WTC11 (cell line): ENCODE results near the gene PDLIM1. TPM values are rescaled to one million over a fixed set of nuclear protein-coding genes. Genes with fewer than 3 reads are reported as not detected.

Experiments
- ATAC-seq: fragments of 200-7000 bp; cut with Tn5 transposase; 2 replicates; pipeline ENCODE4 v1.10.0; 2021; ENCODE audit warnings: mild to moderate bottlenecking, moderate library complexity
- CTCF ChIA-PET: fragments of 300-600 bp; sonication (Branson Sonifier 250); formaldehyde crosslinking; loops from one replicate; lab custom pipeline; 2021; ENCODE audit warnings: antibody characterized with exemption; lab: Charles Lee
- POLR2A ChIA-PET: fragments of 350-600 bp; sonication (Branson Sonifier 250); formaldehyde crosslinking; loops from one replicate; lab custom pipeline; 2021; ENCODE audit warnings: antibody characterized with exemption; lab: Charles Lee
- DNase-seq: peaks from one replicate; pipeline ENCODE4 v3.0.0; 2021; ENCODE audit warnings: low spot score
- H3K27ac Mint-ChIP-seq: 2 replicates; pipeline ENCODE4 v1.8.0; 2021; ENCODE audit warnings: mixed read lengths
- H3K27me3 Mint-ChIP-seq: 2 replicates; pipeline ENCODE4 v1.8.0; 2021; ENCODE audit warnings: low read depth, mild to moderate bottlenecking, moderate library complexity, mixed read lengths
- H3K36me3 Mint-ChIP-seq: 2 replicates; pipeline ENCODE4 v1.8.0; 2021; ENCODE audit warnings: mixed read lengths
- H3K4me1 Mint-ChIP-seq: 2 replicates; pipeline ENCODE4 v1.8.0; 2022; ENCODE audit warnings: mixed read lengths
- H3K4me3 Mint-ChIP-seq: 2 replicates; pipeline ENCODE4 v1.8.0; 2021; ENCODE audit warnings: mild to moderate bottlenecking, moderate library complexity, mixed read lengths
- H3K9me3 Mint-ChIP-seq: 2 replicates; pipeline ENCODE4 v1.8.0; 2021; ENCODE audit warnings: mixed read lengths
- CREB1 ChIP-seq: sonication (generic); formaldehyde crosslinking; IDR thresholded peaks from 2 replicates; pipeline ENCODE4 v1.8.0; 2023; ENCODE audit warnings: mild to moderate bottlenecking, missing genetic modification reagents
- ESRRA ChIP-seq: sonication (generic); formaldehyde crosslinking; IDR thresholded peaks from 2 replicates; pipeline ENCODE4 v1.8.1; 2022; ENCODE audit warnings: mild to moderate bottlenecking, missing genetic modification reagents, borderline replicate concordance
- HMGA2 ChIP-seq: fragments of 250-450 bp; sonication (Bioruptor Pico); IDR thresholded peaks from 2 replicates; pipeline ENCODE4 v1.4.0; 2021; ENCODE audit warnings: mild to moderate bottlenecking, moderate library complexity
- NFE2L1 ChIP-seq: sonication (generic); formaldehyde crosslinking; IDR thresholded peaks from 2 replicates; pipeline ENCODE4 v1.8.1; 2023; ENCODE audit warnings: missing genetic modification reagents
- OVOL2 ChIP-seq: fragments of 250-450 bp; sonication (Bioruptor Pico); IDR thresholded peaks from 2 replicates; pipeline ENCODE4 v1.9.0; 2021; ENCODE audit warnings: mild to moderate bottlenecking, borderline replicate concordance
- PRRX2 ChIP-seq: fragments of 250-450 bp; sonication (Bioruptor Pico); IDR thresholded peaks from 2 replicates; pipeline ENCODE4 v1.8.0; 2021; ENCODE audit warnings: mild to moderate bottlenecking
- RORB ChIP-seq: fragments of 250-450 bp; sonication (Bioruptor Pico); IDR thresholded peaks from 2 replicates; pipeline ENCODE4 v1.9.0; 2021; ENCODE audit warnings: mild to moderate bottlenecking
- ZNF121 ChIP-seq: sonication (generic); formaldehyde crosslinking; IDR thresholded peaks from 2 replicates; pipeline ENCODE4 v1.8.0; 2023; ENCODE audit warnings: missing genetic modification reagents
- ZNF396 ChIP-seq: fragments of 250-450 bp; sonication (Bioruptor Pico); IDR thresholded peaks from 2 replicates; pipeline ENCODE4 v1.8.0; 2021; ENCODE audit warnings: mild to moderate bottlenecking, moderate library complexity, borderline replicate concordance
- total RNA-seq: library from RNA; stranded (reverse); gene quantifications from 3 replicates; pipeline ENCODE4 v1.2.3, GENCODE V29; 2021
- TF ChIP-seq, protein P1 (sequence below): sonication (generic); formaldehyde crosslinking; IDR thresholded peaks from 2 replicates; pipeline ENCODE4 v1.8.0; 2022; ENCODE audit warnings: missing genetic modification reagents
- TF ChIP-seq, protein P2 (sequence below): sonication (generic); formaldehyde crosslinking; IDR thresholded peaks from 2 replicates; pipeline ENCODE4 v1.8.1; 2022; ENCODE audit warnings: mild to moderate bottlenecking, moderate library complexity, missing genetic modification reagents
- TF ChIP-seq, protein P3 (sequence below): sonication (generic); formaldehyde crosslinking; IDR thresholded peaks from 2 replicates; pipeline ENCODE4 v1.8.1; 2023; ENCODE audit warnings: mild to moderate bottlenecking, moderate library complexity, missing genetic modification reagents
- TF ChIP-seq, protein P4 (sequence below): fragments of 250-450 bp; sonication (Bioruptor Pico); IDR thresholded peaks from 2 replicates; pipeline ENCODE4 v1.9.0; 2021; ENCODE audit warnings: mild to moderate bottlenecking, borderline replicate concordance
- TF ChIP-seq, protein P5 (sequence below): fragments of 250-450 bp; sonication (Bioruptor Pico); IDR thresholded peaks from 2 replicates; pipeline ENCODE4 v1.9.0; 2021; ENCODE audit warnings: mild to moderate bottlenecking
- TF ChIP-seq, protein P6 (sequence below): sonication (generic); formaldehyde crosslinking; IDR thresholded peaks from 2 replicates; pipeline ENCODE4 v1.8.0; 2023; ENCODE audit warnings: mild to moderate bottlenecking, missing genetic modification reagents

The PDLIM1 gene
- total RNA-seq, 1 experiment from 2014 or later: 223 TPM

DNA sequence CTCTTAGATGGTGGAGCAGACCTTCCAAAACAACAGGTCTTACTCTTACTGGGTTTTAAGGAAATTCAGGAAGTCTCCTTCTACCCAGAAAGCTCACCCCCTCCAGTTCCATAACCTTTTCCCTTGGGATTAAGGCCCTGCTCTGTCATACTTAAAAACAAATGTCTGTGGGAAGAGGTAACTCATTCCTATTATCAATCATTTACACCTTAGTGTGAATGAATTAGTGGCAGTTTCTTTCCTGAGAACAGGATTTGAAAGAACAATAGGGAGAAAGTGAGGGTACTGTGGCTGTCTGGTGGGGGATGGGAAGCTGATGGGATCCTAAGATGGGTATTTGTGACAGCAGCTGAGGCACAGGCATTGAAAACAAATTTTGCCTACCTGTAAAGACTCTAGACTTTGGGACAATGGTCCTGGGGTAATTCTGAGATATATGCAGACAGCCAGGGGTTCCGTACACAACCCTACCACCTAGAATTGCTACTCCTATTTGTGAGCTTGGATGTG is 22.2 kb upstream of the PDLIM1 start:
- POLR2A ChIA-PET: no interaction called here
- CTCF ChIA-PET: interaction anchor here (0.8 to 1.3 kb wide), 3 partner anchors 66 to 381 kb away, joined by 3 to 4 read pairs (median 3); partner anchors contain the start of gene TCTN3
- Mint-ChIP-seq H3K9me3 (no peaks in the 10 kb centered on the region), H3K27ac (peak overlapping the region; percentile 72; the same call in 1 of the 2 replicates), H3K36me3 (0 out of 2 replicates have a peak, but pooled peaks cover under 1% of the 10 kb centered on the region), H3K4me3 (no peak overlapping the region), H3K4me1 (peaks cover 62% of the 10 kb centered on the region), H3K27me3 (no peaks in the 10 kb centered on the region; the same call in 1 of the 2 replicates)
- ATAC-seq: peak; percentile 41
- no peak for DNase-seq
- TF ChIP-seq NFE2L1 (CRISPR knock-in tag) (no peak), RORB (no peak)
- TF ChIP-seq, protein P1, sequence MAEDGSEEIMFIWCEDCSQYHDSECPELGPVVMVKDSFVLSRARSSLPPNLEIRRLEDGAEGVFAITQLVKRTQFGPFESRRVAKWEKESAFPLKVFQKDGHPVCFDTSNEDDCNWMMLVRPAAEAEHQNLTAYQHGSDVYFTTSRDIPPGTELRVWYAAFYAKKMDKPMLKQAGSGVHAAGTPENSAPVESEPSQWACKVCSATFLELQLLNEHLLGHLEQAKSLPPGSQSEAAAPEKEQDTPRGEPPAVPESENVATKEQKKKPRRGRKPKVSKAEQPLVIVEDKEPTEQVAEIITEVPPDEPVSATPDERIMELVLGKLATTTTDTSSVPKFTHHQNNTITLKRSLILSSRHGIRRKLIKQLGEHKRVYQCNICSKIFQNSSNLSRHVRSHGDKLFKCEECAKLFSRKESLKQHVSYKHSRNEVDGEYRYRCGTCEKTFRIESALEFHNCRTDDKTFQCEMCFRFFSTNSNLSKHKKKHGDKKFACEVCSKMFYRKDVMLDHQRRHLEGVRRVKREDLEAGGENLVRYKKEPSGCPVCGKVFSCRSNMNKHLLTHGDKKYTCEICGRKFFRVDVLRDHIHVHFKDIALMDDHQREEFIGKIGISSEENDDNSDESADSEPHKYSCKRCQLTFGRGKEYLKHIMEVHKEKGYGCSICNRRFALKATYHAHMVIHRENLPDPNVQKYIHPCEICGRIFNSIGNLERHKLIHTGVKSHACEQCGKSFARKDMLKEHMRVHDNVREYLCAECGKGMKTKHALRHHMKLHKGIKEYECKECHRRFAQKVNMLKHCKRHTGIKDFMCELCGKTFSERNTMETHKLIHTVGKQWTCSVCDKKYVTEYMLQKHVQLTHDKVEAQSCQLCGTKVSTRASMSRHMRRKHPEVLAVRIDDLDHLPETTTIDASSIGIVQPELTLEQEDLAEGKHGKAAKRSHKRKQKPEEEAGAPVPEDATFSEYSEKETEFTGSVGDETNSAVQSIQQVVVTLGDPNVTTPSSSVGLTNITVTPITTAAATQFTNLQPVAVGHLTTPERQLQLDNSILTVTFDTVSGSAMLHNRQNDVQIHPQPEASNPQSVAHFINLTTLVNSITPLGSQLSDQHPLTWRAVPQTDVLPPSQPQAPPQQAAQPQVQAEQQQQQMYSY: no peak

DNA sequence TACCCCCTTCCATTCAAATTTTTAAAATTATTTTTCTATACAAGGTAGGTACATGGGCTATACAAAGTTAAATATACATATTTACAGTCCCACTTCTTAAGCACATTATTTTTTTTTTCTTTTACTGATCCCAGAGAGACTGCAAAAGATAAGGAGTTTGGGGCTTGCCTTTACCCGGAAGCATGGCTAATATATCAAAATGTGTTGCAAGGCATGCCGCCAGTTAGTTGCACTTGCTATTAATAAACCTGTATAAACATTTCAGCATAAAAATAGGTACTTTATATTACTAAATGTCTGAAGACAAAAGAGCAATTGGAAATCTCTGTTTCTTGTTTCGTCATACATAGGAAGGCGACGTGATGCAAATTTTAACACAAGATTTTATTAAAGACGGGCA is 21.5 kb upstream of the PDLIM1 start:
- Mint-ChIP-seq H3K9me3 (no peaks in the 10 kb centered on the region), H3K4me3 (no peak overlapping the region), H3K27ac (no peak overlapping the region), H3K27me3 (no peaks in the 10 kb centered on the region; the same call in 1 of the 2 replicates), H3K4me1 (peaks cover 62% of the 10 kb centered on the region), H3K36me3 (no peaks in the 10 kb centered on the region)
- ChIA-PET CTCF (no interaction called here), POLR2A (no interaction called here)
- ATAC-seq (no peak), DNase-seq (no peak)
- TF ChIP-seq CREB1: no peak
- no peak for TF ChIP-seq ZNF121 (CRISPR knock-in tag)
- no peak for TF ChIP-seq ESRRA (CRISPR knock-in tag)
- TF ChIP-seq RORB: no peak

DNA sequence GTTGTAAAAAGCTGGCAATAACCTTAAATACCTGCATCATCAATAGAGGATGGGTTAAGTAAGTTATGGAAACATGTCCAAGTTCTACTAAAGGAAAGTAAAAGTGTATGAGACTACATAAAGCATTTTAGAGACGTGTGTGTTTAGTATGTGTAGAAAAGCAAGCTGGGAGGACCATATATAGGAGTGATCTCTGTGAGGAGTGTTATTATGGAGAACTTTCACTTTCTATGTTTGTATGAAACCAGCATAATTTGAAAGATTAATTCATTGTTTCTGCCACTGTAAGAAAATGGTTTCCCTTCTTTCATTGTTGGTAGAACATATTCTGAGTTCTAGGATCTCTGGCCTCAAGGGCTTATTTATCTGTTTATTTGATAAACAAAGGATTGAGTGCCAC is 19.2 kb upstream of the PDLIM1 start:
- Mint-ChIP-seq H3K27ac (no peak overlapping the region), H3K4me3 (no peak overlapping the region), H3K4me1 (peaks cover 58% of the 10 kb centered on the region), H3K9me3 (no peaks in the 10 kb centered on the region), H3K27me3 (peaks cover 5% of the 10 kb centered on the region), H3K36me3 (no peaks in the 10 kb centered on the region)
- POLR2A ChIA-PET: no interaction called here
- ATAC-seq (no peak), DNase-seq (no peak)
- CTCF ChIA-PET: no interaction called here
- no peak for TF ChIP-seq OVOL2 (CRISPR knock-in tag)
- TF ChIP-seq RORB: no peak
- TF ChIP-seq ZNF396: no peak
- TF ChIP-seq, protein P2, sequence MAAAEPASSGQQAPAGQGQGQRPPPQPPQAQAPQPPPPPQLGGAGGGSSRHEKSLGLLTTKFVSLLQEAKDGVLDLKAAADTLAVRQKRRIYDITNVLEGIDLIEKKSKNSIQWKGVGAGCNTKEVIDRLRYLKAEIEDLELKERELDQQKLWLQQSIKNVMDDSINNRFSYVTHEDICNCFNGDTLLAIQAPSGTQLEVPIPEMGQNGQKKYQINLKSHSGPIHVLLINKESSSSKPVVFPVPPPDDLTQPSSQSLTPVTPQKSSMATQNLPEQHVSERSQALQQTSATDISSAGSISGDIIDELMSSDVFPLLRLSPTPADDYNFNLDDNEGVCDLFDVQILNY (CRISPR knock-in tag): no peak
- TF ChIP-seq, protein P3, sequence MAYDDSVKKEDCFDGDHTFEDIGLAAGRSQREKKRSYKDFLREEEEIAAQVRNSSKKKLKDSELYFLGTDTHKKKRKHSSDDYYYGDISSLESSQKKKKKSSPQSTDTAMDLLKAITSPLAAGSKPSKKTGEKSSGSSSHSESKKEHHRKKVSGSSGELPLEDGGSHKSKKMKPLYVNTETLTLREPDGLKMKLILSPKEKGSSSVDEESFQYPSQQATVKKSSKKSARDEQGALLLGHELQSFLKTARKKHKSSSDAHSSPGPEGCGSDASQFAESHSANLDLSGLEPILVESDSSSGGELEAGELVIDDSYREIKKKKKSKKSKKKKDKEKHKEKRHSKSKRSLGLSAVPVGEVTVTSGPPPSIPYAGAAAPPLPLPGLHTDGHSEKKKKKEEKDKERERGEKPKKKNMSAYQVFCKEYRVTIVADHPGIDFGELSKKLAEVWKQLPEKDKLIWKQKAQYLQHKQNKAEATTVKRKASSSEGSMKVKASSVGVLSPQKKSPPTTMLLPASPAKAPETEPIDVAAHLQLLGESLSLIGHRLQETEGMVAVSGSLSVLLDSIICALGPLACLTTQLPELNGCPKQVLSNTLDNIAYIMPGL (CRISPR knock-in tag): no peak
- TF ChIP-seq HMGA2 (CRISPR knock-in tag): no peak
- no peak for TF ChIP-seq PRRX2 (CRISPR knock-in tag)
- TF ChIP-seq, protein P4, sequence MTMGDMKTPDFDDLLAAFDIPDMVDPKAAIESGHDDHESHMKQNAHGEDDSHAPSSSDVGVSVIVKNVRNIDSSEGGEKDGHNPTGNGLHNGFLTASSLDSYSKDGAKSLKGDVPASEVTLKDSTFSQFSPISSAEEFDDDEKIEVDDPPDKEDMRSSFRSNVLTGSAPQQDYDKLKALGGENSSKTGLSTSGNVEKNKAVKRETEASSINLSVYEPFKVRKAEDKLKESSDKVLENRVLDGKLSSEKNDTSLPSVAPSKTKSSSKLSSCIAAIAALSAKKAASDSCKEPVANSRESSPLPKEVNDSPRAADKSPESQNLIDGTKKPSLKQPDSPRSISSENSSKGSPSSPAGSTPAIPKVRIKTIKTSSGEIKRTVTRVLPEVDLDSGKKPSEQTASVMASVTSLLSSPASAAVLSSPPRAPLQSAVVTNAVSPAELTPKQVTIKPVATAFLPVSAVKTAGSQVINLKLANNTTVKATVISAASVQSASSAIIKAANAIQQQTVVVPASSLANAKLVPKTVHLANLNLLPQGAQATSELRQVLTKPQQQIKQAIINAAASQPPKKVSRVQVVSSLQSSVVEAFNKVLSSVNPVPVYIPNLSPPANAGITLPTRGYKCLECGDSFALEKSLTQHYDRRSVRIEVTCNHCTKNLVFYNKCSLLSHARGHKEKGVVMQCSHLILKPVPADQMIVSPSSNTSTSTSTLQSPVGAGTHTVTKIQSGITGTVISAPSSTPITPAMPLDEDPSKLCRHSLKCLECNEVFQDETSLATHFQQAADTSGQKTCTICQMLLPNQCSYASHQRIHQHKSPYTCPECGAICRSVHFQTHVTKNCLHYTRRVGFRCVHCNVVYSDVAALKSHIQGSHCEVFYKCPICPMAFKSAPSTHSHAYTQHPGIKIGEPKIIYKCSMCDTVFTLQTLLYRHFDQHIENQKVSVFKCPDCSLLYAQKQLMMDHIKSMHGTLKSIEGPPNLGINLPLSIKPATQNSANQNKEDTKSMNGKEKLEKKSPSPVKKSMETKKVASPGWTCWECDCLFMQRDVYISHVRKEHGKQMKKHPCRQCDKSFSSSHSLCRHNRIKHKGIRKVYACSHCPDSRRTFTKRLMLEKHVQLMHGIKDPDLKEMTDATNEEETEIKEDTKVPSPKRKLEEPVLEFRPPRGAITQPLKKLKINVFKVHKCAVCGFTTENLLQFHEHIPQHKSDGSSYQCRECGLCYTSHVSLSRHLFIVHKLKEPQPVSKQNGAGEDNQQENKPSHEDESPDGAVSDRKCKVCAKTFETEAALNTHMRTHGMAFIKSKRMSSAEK: no peak
- no peak for TF ChIP-seq NFE2L1 (CRISPR knock-in tag)
- TF ChIP-seq, protein P5, sequence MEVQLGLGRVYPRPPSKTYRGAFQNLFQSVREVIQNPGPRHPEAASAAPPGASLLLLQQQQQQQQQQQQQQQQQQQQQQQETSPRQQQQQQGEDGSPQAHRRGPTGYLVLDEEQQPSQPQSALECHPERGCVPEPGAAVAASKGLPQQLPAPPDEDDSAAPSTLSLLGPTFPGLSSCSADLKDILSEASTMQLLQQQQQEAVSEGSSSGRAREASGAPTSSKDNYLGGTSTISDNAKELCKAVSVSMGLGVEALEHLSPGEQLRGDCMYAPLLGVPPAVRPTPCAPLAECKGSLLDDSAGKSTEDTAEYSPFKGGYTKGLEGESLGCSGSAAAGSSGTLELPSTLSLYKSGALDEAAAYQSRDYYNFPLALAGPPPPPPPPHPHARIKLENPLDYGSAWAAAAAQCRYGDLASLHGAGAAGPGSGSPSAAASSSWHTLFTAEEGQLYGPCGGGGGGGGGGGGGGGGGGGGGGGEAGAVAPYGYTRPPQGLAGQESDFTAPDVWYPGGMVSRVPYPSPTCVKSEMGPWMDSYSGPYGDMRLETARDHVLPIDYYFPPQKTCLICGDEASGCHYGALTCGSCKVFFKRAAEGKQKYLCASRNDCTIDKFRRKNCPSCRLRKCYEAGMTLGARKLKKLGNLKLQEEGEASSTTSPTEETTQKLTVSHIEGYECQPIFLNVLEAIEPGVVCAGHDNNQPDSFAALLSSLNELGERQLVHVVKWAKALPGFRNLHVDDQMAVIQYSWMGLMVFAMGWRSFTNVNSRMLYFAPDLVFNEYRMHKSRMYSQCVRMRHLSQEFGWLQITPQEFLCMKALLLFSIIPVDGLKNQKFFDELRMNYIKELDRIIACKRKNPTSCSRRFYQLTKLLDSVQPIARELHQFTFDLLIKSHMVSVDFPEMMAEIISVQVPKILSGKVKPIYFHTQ (CRISPR knock-in tag): no peak
- TF ChIP-seq, protein P6, sequence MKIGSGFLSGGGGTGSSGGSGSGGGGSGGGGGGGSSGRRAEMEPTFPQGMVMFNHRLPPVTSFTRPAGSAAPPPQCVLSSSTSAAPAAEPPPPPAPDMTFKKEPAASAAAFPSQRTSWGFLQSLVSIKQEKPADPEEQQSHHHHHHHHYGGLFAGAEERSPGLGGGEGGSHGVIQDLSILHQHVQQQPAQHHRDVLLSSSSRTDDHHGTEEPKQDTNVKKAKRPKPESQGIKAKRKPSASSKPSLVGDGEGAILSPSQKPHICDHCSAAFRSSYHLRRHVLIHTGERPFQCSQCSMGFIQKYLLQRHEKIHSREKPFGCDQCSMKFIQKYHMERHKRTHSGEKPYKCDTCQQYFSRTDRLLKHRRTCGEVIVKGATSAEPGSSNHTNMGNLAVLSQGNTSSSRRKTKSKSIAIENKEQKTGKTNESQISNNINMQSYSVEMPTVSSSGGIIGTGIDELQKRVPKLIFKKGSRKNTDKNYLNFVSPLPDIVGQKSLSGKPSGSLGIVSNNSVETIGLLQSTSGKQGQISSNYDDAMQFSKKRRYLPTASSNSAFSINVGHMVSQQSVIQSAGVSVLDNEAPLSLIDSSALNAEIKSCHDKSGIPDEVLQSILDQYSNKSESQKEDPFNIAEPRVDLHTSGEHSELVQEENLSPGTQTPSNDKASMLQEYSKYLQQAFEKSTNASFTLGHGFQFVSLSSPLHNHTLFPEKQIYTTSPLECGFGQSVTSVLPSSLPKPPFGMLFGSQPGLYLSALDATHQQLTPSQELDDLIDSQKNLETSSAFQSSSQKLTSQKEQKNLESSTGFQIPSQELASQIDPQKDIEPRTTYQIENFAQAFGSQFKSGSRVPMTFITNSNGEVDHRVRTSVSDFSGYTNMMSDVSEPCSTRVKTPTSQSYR (CRISPR knock-in tag): no peak
